GM21825 (cell line): Measurements from ENCODE around the gene STPG2.

Experiments
- ATAC-seq: cut with Tn5 transposase; IDR thresholded peaks from one replicate; pipeline ENCODE4 v1.9.1; 2021; ENCODE audit warnings: mild to moderate bottlenecking, moderate library complexity; ENCODE audit not compliant: unreplicated experiment

The STPG2 gene

GRCh38 chr4:98094118-98094517 lies 49.2 kb downstream of the STPG2 start:
- ATAC-seq, result no peak

- ATAC-seq, result no peak
Measured at GRCh38 chr4:98093662-98094061, 49.6 kb downstream of the STPG2 start.

DNA sequence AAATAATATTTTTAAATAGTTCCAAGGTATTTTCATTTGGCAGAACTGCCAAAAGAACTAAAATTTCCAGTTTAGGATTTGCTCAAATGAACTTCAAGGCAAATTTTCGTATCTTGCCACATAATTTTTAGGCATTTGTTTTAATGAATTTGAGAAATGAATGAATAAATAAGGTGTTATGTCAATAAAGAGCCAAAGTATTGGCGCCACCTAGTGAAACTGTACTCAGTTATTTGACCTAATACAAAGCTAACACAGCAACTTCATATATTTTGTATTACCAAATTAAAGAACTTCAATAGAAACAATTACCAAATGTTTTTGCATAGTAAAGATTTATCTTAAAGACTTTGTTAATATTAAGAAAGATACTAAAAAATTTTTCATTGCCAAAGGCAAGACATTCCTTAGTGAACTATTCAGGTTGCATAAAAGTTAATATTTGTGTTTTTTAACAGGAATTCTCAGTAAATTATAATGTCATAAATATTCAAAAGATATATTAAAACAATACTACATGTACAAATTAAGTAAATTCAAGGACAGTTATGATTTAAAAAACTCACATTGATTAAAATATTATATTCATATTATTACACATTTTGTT lies 50.3 kb downstream of the STPG2 start:
- no peak for ATAC-seq

DNA sequence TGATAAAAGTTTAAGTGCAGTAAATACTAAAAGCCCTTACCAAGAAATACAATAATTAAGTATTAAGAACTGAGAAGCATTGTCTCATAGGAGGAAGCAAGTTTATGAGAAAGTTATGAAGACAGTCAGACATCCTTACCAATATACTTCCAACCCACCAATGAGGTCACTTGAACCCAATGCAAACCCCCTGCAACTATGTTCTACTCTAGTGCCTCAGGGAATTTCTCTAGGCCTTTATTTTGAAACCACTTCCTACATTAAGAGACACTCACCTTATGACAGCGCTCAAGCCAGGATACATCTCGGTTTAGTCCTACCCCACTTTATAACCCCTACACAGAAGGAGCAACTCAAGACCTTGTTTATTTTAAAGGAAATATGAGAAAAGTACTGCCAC lies 61.3 kb downstream of the STPG2 start:
- no peak for ATAC-seq

GRCh38 chr4:98068495-98068894 lies 74.8 kb downstream of the STPG2 start:
- no peak for ATAC-seq

DNA sequence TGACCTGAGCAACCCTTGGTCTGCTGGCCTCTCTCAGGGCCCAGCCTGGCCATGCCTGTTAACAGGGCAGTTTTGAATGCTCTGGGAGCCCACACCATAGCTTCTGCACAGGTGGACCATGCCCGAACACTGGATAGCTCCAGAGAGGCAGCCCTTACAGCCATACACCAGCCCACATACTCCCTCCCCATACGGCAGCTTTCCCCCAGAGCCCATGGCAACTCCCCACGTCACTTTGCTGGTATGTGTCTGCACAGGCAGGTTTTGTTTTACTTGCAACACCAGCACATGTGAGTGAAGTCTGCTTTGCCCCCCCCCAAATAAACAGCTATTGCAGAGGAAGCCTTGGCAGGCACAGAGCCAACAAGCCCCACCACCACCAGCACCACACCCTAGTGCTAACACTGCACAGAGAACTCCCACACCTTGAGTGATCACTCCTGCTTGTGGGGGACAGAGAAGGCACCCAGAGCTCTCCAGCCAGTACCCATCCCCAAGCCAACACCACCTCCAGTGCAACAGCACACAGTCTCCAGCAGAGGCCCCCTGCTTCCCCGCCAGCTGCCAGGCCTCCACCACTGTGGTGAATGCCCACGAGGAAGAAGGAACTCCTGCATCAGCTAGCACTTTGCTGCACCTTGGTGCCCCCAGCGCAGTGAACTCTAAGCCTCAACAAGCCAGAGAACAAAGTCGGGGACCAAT lies 87.3 kb downstream of the STPG2 start:
- no peak for ATAC-seq

GRCh38 chr4:98046665-98047064 lies 96.6 kb downstream of the STPG2 start:
- ATAC-seq, result no peak

GRCh38 chr4:98030059-98030458 lies 113.2 kb downstream of the STPG2 start:
- ATAC-seq, result no peak

DNA sequence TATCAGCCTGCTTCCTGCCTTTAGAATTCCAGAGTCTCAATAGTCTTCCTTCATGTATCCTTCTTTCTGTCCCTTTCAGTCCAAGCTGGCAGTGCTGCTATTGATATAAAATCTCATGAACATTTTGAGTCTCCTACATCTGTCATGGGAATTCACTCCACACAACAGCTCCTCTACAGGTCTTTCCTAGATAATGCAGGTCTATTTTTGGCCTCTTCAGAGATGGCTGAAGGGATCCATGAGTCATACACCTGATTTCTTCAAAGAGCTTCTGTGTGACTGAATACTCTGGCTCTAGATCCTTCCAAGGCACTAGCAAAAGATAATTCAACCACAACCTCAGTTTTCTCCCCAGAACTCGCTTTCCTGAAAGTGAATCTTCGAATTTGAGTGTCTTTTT lies 115.4 kb downstream of the STPG2 start:
- no peak for ATAC-seq

DNA sequence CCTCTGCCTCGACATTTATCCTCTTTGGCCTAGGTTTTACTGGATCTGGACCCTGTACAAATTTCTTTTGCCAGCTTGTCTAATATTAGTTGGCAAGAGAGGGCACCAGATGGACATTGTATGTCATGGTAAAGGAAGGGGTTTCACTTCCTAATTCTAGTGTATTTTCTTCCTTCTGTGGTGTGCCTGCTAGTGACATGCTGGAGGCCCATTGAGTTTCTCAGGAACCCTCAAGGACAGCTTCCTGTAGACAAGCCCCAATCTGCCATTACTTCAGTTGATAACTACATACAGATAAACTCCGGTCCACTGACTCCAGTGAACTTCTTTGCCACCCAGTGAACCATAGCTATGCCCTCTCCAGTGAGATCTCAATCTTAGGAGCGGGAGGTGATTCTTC lies 116.9 kb downstream of the STPG2 start:
- ATAC-seq, result no peak

DNA sequence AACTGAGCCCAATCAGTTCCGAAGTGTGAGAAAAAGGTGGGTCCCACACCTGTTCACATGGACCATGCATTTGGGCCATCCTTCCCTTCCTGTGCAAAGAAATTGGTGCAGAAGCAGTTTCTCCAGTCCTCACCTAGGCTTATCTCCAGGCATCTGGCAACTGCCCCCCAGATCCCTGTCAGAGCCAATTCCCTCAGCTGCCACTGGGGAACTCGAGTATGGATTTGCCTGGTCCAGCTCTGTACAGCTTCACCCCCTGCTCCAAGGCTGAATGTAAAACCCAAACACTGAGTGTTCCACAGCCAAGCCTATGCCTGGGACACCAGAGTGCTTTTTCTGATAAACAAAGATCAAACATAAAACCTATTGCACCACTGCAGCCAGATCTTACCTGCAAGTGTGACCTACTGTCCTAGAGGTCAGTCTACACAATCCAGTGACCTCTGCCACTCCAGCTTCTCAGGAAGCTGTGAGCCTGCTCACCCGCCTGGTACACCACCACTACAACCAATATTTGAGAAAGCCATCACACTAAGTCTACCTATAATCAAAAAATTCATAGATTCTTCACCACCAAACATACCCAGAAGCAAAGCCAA lies 136.4 kb downstream of the STPG2 start:
- ATAC-seq, result no peak

GRCh38 chr4:98006060-98006459 lies 137.2 kb downstream of the STPG2 start:
- no peak for ATAC-seq

DNA sequence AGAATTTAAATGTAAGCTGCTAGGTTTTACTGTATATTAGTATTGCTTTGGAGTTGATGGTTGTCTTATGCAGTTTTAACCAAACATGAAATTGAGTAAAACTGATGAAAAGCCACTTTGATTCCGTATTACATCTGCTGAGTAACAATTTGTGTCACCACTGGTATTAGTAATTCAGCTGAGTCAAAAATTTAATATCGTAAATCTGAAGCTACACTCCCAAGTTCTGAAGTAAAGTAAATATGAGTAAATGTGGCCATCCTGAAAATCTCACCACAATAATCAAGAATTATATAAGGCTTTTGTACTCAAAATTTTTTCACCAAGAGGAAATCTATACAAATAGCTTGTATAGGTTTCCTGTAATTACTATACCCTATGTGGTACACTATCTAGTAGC lies 142.3 kb downstream of the STPG2 start:
- no peak for ATAC-seq

GRCh38 chr4:97998203-97998602 lies 145.1 kb downstream of the STPG2 start:
- ATAC-seq, result no peak

DNA sequence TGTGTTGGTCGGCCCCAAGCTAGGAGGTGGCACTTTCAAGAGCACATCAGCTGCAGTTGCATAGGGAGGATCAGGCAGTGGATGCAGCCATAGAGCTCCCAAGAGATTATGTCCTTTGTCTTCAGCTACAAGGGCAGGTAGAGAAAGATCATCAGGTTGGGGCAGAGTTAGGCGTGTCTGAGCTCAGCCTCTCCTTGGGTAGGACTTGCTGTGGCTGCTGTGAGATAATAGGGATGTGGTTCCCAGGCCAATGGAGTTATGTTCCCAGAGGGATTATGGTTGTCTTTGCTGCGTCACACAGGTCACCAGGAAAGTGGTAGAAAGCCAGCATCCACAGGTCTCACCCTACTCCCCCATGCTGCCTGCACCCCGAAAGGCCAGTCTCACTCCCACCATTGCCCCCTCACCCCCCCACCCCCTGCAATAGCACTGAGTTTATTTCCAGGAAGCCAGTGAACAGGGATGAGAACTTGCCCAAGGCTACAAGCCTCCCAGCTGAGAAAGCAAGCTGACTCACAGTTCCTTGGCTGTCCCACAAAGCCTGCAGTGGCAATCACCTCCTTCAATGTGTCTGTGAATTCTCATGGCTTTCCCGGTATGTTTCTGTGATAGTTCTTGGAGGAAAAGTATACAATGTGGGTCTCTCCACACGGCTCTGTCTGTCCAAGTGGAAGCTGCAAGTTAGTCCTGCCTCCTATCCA lies 148.4 kb downstream of the STPG2 start:
- no peak for ATAC-seq

- no peak for ATAC-seq
Measured at GRCh38 chr4:97990409-97990808, 152.9 kb downstream of the STPG2 start.

GRCh38 chr4:97987019-97987648 lies 156.1 kb downstream of the STPG2 start:
- no peak for ATAC-seq

DNA sequence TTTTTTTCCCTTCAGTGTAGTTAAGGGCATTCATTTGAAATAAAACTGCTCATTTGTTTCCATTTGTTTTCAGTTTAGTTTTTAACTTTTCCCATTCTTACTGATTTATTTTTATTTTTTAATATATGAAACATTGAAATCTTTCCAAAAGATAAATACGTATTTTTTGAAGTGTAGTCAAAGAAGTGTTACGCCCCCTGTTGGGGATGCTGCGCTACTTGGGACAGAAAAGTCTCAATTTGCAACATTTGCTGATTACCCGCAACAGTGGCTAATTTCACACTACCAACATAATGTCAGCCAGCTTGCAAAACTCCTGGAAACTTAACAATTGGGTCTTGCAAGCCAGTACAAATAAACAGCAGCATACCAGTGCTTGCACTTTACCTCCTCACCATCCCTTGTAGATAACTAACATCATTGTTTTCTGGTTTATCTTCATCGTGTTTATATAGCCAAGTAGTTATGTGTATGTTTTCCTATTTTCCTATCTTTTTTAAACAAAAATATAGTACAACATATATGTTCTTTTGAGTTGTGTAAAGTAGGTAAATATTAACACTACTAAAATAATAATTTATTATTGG lies 158.6 kb downstream of the STPG2 start:
- ATAC-seq, result no peak

- no peak for ATAC-seq
Measured at GRCh38 chr4:97978791-97979488, 164.3 kb downstream of the STPG2 start.

DNA sequence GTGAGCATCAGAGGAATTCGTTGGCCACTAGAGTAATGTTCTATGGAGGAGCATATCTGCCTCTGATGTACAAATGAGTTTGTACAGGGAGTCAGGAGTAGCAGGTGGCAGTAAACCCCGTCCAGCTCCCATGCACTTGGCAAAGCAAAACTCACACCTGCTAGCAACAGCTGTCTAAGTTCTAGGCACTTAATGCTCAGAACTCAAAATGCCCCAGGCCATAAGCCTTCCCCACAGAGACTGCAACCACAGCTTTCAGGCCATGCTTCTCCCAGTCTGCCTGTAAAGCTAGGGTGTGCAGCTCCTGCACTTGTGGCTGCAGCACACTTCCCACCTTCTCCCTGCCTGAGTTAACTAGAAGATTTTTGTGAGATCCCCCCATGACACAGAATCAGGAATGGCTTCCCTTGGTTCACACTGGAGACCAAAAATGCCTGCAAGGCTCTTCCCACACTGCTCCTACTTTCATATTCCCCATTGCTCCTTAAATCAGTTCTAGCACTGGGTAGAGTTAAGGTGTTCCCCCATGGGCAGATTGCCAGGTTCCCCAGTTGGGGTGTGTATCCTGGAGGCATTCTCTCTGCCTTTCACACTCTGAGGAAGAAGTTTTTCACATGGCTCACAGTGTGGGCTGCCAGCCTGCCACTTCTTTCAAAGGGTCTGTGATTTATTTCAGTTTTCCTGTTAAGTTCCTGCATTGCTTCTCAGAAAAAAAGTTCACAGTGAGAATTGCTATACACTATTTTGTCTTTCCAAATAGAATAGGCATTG lies 189.9 kb downstream of the STPG2 start:
- ATAC-seq, result no peak
